Activated naive CD8-positive, alpha-beta T cell treated with anti-CD3 and anti-CD28 coated beads, Interleukin-2, amount 50 U/mL, for 16 hours (primary cell): ENCODE results near the gene RCE1.
"Not testable (repeated sequence)": the region's sequence is repeated elsewhere in the genome, so short reads cannot be mapped to it uniquely, and the experiment has no call there.

Experiments
- DNase-seq: peaks from one replicate; pipeline ENCODE4 v3.0.0-alpha.2; 2020; ENCODE audit warnings: low read depth, low spot score

The RCE1 gene, protein sequence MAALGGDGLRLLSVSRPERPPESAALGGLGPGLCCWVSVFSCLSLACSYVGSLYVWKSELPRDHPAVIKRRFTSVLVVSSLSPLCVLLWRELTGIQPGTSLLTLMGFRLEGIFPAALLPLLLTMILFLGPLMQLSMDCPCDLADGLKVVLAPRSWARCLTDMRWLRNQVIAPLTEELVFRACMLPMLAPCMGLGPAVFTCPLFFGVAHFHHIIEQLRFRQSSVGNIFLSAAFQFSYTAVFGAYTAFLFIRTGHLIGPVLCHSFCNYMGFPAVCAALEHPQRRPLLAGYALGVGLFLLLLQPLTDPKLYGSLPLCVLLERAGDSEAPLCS

DNA sequence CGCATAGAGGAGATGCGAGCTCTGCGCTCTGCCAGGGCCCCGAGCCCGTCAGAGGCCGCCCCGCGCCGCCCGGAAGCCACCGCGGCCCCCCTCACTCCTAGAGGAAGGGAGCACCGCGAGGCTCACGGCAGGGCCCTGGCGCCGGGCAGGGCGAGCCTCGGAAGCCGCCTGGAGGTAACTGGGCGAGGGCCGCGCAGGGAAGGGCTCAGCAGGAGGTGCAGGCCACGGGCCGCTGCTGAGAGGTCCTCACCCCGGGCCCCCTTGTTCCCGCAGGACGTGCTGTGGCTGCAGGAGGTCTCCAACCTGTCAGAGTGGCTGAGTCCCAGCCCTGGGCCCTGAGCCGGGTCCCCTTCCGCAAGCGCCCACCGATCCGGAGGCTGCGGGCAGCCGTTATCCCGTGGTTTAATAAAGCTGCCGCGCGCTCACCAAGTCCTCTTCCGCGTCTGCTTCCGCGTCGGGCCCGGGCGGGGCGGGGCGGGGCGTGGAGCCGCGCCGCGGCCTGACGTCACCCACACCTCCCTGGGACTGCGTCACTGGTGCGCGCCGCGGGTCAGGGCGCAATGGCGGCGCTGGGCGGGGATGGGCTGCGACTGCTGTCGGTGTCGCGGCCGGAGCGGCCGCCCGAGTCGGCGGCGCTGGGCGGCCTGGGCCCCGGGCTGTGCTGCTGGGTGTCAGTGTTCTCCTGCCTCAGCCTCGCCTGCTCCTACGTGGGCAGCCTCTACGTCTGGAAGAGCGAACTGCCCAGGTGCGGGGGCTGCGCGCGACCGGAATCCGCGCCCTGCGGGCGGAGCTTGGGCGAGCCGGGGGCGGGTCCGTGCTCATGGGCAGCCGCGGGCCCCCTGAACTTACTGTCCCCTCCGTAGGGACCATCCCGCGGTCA, at the start of gene RCE1:
TSS of gene RCE1 (plus strand) at position 546 of the 880 bp plus-strand sequence. CDS start at position 561, 15 bp downstream.
- peak; percentile 78 for DNase-seq

DNA sequence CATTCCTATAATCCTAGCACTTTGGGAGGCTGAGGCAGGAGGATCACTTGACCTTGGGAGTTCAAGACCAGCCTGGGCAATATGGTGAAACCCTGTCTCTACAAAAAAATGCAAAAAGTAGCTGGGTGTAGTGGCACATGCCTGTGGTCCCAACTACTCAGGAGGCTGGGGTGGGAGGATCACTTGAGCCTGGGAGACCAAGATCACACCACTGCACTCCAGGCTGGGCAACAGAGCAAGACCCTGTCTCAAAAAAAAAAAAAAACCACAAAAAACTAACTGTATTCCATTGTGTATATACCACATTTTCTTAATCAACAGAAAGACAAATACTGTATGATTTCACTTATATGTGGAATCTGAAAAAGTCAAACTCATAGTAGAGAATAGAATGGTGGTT, 43.4 kb upstream of the RCE1 start:
- not testable (repeated sequence) for DNase-seq

DNA sequence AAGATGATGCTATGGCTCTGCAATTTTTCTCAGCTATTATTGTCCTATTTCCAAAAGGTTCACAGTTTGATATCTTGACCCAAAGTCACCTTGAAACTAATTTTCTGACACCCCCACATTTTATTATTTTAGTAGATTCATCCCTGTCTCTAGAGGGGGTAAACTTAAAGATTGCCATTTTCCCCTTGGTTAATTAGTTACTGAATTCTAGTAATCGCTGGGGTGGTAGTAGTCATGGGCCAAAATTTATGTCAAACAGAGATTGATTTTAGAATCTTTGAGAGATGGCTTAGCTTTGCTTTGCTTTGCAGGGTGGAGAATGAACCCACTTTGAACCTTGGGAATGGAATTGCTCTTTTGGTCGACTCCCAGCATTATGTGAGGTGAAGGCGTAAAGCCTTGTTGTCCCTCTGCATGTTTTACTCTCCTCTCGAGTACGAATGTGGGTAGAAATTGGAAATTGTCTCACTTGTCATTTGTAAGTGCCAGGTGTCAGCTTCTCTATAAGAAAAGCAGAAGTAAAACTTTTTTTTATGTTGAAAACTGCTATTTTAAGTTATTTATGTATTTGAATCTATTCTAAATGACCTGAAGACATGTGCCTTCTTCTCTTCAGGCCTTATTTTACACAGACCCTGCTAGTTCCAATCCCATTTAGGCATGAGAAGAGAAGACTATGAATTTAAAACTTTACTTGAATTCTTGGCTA, 42.4 kb upstream of the RCE1 start:
- DNase-seq = no peak

DNA sequence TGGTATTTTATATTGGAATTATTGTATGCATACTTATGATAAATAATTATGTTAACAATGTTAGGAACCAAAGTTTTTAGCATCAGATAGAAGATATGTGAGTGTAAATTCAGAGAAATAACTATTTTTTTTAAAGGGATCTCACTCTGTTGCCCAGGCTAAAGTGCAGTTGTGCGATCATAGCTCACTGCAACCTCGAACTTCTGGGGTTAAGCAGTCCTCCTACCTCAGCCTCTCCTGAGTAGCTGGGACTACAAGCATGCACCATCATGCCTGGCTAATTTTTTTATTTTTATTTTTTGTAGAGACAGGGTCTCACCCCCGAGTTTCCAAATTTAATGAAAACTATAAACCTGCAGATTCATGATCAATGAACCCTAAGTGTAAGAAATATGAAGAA, 33.6 kb upstream of the RCE1 start:
- DNase-seq = no peak

DNA sequence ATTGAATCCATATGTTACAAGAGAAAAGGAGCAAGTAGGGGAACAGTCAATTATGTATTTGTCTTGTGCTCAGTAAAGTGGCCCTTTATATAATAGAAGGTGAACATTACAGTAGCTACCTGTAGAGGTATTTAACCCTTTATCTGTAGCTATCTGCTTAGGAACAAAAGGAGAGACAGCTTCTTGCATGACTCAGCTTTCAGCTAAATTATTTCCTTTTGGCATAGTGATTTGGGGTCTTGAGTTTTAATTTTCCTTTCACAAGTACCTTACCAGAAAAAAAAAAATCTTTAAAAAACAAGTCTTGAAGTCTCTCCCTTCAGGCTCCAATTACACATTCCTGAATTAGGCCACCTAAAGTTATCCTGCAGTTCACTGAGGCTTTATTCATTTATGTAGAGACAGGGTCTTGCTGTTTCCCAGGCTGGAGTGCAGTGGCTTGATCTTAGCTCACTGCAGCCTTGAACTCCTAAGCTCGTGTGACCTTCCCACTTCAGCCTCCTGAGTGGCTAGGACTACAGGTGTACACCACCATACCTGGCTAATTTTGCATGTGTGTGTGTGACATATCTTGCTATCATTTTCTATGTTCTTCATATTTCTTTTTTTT, 32.6 kb upstream of the RCE1 start:
- no peak for DNase-seq

DNA sequence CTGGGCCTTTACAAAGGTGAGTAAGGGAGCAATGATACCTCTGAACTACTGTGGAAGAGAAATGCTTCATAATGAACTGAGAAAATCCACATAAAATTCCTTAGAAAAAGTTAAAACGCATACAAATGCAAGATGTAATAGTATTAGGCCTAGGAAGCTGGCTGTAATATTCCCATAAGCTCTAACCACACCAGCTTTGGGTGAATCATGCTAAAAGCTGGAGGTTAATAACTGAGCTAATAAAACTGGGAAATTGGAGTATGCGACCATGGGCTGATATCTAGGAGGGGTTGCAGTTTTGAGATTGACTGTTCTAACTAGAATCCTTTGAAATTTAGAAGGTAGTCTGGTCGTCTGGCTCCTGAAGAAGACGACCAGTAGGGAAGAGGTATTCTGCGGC, 28.6 kb upstream of the RCE1 start:
- DNase-seq = no peak

DNA sequence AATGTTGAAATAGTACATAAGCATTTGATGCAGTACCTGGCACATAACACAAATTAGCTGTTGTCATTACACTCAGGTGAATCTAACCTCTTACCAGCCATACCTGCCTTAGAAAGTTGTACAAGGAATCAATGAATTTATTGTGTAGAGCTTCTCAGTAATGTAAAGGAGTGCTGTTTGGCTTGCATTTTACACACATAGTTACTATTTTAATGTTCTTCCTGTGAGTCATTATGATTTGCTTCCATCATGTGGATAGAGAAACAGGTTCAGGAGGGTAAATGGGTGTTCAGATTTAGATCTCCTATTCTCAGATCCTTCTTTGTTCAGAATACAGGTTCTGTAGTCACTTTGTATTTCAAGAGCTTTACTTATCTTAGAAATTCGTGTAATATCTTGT, 27.6 kb upstream of the RCE1 start:
- no peak for DNase-seq

DNA sequence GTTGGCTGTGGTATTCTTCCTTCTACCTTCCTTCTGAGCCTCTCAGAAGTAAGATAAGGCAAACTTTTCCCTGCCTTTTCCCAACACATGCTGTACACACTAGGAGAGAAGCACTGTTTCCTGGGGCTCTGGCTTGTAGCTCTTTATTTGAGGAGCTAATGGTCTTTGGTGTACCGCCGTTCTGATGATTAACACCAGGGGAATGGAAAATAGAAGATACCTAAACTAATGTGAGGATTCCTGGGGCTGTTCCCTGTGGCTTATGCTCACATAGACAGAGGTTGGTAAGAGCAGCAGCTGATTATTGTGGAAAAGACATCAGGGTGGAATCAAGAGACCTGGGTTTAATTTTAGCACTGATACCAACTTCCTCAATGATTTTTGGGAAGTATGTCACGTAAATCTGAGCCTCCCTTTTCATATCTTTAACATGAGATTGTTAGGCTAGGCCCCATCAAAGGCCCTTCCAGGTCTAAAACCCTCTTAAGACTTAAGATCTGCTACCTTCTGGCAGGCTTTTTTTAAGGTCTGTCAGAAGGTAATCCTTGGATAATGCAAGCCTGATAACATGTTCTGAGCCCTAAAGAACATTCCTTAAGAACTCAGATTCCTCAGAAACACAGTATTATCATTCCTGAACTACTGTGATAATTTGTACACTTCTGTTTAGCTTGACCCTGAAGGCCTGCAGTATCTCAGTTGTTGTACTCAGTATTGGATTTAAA, 24.8 kb upstream of the RCE1 start:
- DNase-seq = no peak

DNA sequence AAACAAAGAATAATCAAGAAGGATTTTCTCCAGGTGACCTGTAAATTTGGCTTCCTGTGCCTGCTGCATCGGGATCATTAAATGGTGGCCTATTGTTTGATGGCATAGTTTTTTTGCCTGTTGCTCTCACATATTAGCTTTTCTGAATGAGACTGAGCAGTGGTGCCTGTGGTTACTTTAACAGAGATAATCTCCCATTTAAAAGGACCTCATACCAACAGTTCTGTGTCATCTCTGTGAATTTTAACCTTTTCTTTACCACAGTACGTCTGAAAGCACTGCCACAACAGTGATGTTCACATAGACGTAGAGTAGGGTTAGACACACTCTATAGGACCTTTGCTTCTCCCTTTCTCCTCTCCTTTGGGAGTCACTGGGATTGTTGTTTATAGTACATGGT, 22.9 kb upstream of the RCE1 start:
- no peak for DNase-seq

DNA sequence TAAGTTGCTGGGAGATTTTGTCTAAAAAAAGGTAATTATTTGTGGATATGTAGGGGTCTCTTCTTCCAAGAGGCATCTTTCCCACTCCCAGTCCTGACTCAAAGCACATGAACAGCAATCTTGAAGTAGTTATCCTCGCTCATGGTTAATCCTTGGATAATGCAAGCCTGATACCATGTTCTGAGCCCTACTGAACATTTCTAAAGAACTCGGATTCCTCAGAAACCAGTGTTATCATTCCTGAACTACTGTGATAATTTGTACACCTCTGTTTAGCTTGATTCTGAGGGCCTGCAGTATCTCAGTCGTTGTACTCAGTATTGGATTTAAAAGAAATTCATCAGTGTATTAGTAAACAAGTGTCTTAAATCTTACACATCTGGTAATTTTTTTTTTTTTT, 22.3 kb upstream of the RCE1 start:
- DNase-seq = no peak

DNA sequence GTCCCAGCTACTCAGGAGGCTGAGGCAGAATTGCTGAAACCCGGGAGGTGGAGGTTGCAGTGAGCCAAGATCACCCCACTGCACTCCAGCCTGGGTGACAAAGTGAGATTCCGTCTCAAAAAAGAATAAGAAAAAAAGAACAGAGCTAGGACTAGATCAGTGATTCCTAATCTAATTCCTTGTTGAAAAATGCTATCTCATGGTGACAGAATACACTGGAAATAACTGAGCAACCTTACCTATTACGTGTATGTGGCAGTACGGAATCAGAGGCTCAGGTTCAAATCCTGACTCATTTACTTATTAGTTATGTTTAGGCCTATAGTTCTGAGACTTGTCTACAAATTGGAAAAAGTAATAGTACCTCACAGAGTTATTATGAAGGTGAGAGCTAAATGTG, 19.5 kb upstream of the RCE1 start:
- no peak for DNase-seq

DNA sequence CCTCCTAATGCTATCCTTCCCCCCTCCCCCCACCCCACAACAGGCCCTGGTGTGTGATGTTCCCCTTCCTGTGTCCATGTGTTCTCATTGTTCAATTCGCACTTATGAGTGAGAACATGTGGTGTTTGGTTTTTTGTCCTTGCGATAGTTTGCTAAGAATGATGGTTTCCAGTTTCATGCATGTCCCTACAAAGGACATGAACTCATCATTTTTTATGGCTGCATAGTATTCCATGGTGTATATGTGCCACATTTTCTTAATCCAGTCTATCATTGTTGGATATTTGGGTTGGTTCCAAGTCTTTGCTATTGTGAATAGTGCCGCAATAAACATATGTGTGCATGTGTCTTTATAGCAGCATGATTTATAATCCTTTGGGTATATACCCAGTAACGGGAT, 18.7 kb upstream of the RCE1 start:
- not testable (repeated sequence) for DNase-seq

DNA sequence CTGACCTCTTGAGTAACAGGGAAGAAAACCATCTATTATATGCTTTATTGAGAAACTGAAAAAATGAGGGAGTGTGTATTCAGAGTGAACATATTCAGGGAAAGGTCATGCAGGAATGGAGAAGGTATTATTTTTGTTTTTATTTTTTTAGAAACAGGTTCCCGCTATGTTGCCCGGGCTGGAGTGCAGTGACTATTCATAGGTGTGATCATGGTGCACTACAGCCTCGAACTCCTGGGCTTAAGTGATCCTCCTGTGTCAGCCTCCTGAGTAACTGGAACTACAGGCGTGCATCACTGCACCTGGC, 8.7 kb upstream of the RCE1 start:
- no peak for DNase-seq

DNA sequence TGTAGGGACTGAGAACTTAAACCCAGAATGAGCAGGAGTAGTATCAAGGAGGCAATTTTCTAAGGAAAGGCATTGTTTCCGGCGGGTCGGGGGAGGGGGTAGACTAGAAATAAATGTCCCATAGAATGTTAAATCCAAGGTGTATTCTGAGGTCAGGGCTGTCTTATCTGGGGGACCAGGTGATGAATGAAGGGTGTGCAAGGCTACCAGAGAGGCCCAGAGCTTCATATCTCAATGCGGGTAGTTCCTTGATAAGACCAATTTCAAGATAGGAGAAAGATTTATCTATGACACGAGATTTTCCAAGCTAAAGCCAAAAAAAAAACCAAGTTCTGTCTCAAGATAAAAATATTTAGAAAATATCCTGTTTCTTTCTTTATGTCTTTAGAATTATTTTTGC, 8.3 kb upstream of the RCE1 start:
- no peak for DNase-seq

DNA sequence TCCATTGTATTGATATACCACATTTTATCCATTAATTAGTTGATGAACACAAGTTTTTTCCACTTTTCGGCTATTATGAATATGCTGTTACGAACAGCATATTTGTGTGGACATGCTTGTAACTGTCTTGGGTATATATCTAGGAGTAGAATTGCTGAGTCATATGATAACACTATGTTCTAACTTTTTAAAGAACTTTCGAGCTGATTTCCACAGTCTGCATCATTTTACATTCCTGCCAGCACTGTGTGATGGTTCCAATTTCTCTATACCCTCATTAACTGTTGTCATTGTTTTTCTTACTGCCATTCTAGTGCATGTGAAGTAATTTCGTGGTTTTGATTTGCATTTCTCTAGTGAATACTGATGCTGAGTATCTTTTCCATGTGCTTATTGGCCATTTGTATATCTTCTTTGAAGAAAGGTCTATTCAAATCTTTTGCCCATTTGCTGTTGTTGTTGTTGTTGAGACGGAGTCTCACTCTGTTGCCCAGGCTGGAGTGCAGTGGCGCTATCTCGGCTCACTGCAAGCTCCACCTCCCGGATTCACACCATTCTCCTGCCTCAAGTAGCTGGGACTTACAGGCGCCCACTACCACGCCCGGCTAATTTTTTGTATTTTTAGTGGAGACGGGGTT, 7.4 kb upstream of the RCE1 start:
- no peak for DNase-seq

DNA sequence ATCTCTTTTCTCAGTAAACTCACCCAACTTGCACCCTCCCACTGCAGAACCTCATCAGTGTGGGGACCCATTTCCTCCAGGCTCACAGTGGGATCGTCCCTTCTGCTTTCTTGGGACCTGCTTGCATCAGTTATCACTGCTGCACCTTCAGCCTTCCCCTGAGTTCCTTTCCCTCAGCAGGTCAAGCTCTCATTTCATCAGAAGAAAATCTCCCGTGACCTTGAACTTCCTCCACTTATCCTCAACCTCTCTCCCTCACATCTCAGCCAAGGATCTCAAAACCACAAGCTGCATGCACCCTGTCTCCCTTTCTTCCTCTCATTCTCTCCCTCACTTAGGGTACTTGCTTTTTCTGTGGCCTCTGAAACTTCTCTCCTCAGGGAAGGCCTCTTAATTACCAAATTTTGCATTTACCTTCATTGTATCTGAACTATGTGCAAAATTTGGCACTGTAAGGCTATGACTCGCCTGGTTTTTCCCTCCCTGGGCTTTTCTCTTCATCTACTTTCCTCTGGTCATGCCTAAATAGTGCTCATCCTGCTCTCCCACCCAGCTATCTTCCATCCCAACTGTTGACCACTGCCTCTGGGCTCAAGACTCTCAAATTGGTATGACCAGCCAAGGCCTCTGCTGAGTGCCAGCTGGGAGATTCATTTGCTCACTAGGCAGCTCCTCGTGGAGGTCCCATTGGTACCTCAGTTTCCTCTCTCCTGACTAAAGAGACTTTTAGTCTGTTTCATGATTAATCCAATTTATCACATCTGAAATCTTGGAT, 2.7 kb upstream of the RCE1 start:
- no peak for DNase-seq

DNA sequence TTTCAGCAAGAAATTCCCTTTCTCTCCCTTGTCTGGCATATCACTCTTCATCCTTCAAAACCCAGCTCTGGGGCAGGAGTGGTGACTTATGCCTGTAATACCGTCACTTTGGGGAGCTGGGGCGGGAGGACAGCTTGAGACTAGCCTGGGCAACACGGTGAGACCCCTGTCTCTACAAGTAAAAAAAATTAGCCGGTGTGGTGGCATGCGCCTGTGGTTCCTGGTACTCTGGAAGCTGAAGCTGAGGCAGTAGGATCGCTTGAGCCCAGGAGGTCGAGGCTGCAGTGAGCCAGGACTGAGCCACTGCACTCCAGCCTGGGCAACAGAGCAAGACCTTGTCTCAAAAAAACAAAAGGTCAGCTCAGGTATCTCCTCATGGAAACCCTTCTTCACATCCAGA, 1.4 kb upstream of the RCE1 start:
- DNase-seq = no peak

DNA sequence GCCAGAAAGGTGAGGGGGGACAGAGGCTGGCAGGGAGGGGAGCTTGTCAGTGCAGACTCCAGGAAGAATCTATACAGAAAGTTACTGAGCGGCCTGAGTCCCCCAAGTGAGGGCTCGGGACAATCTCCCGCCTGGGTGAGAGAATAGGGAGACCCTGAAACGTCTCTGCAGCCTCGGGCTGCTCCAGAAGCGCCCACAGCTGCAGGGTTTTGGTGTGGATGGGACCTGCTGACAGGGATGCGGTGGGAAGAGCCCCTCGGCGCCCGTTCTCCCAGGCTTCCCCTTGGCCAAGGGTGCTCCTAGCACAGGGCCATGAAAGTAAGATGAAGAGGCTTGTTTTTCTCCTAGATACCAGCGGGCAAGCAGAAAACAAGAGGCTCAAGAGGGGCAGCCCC, 743 bp upstream of the RCE1 start:
- no peak for DNase-seq

DNA sequence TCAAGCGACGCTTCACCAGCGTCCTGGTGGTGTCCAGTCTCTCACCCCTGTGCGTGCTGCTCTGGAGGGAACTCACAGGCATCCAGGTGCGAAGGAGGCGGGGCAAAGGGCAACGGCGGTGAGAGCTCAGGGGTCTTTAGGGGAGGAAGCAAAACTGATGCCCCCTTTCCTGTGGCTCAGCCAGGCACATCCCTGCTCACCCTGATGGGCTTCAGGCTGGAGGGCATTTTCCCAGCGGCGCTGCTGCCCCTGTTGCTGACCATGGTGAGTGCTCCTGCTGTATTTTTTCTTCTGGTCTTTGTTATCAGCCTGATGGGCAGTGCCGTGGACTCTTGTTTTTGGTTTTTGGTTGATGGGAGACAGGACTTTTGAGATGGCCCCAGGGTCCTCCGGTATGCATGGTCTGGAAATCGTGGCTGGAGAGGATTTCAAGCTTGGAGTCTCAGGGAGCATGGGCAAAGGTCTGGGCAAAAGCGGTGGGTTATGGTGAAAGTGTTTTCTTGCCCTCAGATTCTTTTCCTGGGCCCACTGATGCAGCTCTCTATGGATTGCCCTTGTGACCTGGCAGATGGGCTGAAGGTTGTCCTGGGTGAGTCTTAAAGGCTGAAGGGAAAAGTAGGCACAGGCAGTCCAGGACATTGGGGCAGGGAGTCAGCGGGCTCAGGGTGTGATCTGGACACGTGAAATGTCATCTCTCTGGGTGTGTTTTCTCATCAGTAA, 695 bp downstream of the RCE1 start:
- DNase-seq = no peak
